ENCODE results near the gene LAMTOR4. TPM values are rescaled to one million over a fixed set of nuclear protein-coding genes. Genes with fewer than 3 reads are reported as not detected.

LAMTOR4 gene
- total RNA-seq, 1 experiment from 2014 or later, result 107 TPM

DNA sequence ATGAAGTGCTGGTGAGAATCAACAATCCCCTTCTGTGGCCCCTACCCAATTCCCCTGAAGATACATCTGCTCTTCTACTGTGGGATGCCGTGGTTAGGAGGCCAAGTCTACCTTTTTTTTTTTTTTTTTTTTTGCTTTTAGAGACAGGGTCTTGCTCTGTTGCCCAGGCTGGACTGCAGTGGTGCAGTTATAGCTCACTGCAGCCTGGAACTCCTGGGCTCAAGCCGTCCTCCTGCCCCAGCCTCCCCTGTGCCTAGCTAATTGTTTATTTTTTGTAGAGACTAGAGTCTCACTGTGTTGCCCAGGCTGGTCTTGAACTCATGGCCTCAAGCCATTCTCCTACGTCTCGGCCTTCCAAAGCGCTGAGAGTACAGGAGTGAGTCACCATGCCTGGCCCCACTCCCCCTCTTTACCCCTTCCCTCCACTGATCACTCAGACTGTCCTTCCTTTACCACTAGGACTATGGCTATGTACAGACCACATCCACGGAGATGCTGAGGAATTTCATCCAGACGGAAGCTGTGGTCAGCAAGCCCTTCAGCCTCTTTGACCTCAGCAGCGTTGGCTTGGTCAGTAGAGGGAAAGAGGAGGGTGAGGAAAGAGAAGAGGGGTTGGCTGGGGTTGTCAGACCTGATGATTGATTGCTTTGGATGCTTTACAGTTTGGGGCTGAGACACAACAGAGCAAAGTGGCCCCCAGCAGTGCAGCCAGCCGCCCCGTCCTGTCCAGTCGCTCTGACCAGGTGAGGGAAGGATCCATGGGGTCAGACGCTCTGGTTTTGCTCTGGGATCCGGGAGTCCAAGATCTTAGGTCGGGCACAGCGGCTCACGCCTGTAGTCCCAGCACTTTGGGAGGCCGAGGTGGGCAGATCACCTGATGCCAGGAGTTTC, 45.5 kb upstream of the LAMTOR4 start:
- Histone ChIP-seq H3F3A (ENCODE audit: low read length, unreplicated experiment) (no peaks in the 10 kb centered on the region), H4K20me1 (ENCODE audit: low read length) (peaks cover 20% of the 10 kb centered on the region), H3K27ac (ENCODE audit: low read length) (no peak overlapping the region), H3K27me3 (ENCODE audit: low read length) (no peaks in the 10 kb centered on the region), H3K9ac (ENCODE audit: low read length) (no peak overlapping the region), H3K9me2 (replicated peaks; ENCODE audit: low read length) (no peaks in the 10 kb centered on the region), H3K36me3 (ENCODE audit: low read depth, low read length) (peaks cover 19% of the 10 kb centered on the region), H3K79me2 (ENCODE audit: low read length) (peaks cover 36% of the 10 kb centered on the region), H3K4me2 (ENCODE audit: low read length) (peak overlapping the region; percentile 91), H3K9me3 (ENCODE audit: low read length) (no peaks in the 10 kb centered on the region), H3K4me3 (ENCODE audit: low read length) (no peak overlapping the region; the same call in 1 of the 2 replicates), H3K4me1 (ENCODE audit: insufficient read depth, low read length) (peaks cover 19% of the 10 kb centered on the region), H2AFZ (ENCODE audit: low read length) (no peak overlapping the region)
- no peak for ATAC-seq
- intact Hi-C loops (cut with micrococcal nuclease), result no loop called here
- TF ChIP-seq CTCF (conservative IDR thresholded peaks at IDR 0.05; ENCODE audit: low read depth, low read length) (no peak), EZH2 (IDR thresholded peaks at IDR 0.05; ENCODE audit: low read length, unreplicated experiment) (no peak)
- ChIA-PET POLR2A (ENCODE audit: unreplicated experiment) (interaction anchor here (0.7 kb wide), 1 partner anchor 7 kb away, joined by 6 read pairs; no protein-coding TSS in a partner anchor), CTCF (no interaction called here)
- no TSS peak for BruUV-seq (replicated peaks)
- no peak for DNase-seq

DNA sequence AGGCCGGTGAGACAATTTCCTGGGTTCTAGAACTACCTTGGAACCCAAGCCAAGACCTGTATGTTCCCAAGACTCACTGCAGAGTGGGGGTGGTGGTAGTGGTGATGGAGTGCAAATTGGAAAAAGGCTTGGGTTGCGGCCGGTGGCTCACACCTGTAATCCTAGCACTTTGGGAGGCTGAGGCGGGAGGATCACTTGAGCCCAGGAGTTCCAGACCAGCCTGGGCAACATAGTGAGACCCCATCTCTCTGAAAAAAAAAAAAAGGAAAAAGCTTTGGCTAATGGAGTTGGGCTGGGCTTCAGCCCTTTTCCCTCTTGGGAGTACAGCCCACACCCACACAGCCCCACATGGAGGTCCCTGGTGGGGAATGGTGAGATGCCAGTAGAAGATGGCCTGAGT, 43.2 kb upstream of the LAMTOR4 start:
- Histone ChIP-seq H3F3A (ENCODE audit: low read length, unreplicated experiment) (no peaks in the 10 kb centered on the region), H3K4me3 (ENCODE audit: low read length) (no peak overlapping the region), H4K20me1 (ENCODE audit: low read length) (no peaks in the 10 kb centered on the region), H3K9me2 (replicated peaks; ENCODE audit: low read length) (no peaks in the 10 kb centered on the region), H2AFZ (ENCODE audit: low read length) (no peak overlapping the region), H3K9me3 (ENCODE audit: low read length) (no peaks in the 10 kb centered on the region), H3K36me3 (ENCODE audit: low read depth, low read length) (no peaks in the 10 kb centered on the region; the same call in 1 of the 2 replicates), H3K4me2 (ENCODE audit: low read length) (no peak overlapping the region), H3K27ac (ENCODE audit: low read length) (no peak overlapping the region), H3K27me3 (ENCODE audit: low read length) (no peaks in the 10 kb centered on the region), H3K4me1 (ENCODE audit: insufficient read depth, low read length) (peaks cover 11% of the 10 kb centered on the region), H3K9ac (ENCODE audit: low read length) (no peak overlapping the region), H3K79me2 (ENCODE audit: low read length) (peaks cover 13% of the 10 kb centered on the region)
- DNase-seq, result no peak
- CTCF ChIA-PET, result no interaction called here
- no peak for TF ChIP-seq CTCF (conservative IDR thresholded peaks at IDR 0.05; ENCODE audit: low read depth, low read length)
- intact Hi-C loops (cut with micrococcal nuclease), result no loop called here
- BruUV-seq (replicated peaks), result no TSS peak
- no peak for ATAC-seq
- POLR2A ChIA-PET (ENCODE audit: unreplicated experiment), result no interaction called here

GRCh38 chr7:100106633-100107032, 42.1 kb upstream of the LAMTOR4 start:
- H3K27me3 ChIP-seq (ENCODE audit: low read length), result no peaks in the 10 kb centered on the region
- H3K79me2 ChIP-seq (ENCODE audit: low read length), result peaks cover 6% of the 10 kb centered on the region; the same call in 1 of the 2 replicates
- H3K27ac ChIP-seq (ENCODE audit: low read length), result no peak overlapping the region
- ChIA-PET CTCF (no interaction called here), POLR2A (ENCODE audit: unreplicated experiment) (no interaction called here)
- no peak overlapping the region for H3K4me3 ChIP-seq (ENCODE audit: low read length)
- no peak overlapping the region for H2AFZ ChIP-seq (ENCODE audit: low read length)
- intact Hi-C loops (cut with micrococcal nuclease), result no loop called here
- BruUV-seq (replicated peaks), result no TSS peak
- H3K9ac ChIP-seq (ENCODE audit: low read length), result no peak overlapping the region
- no peaks in the 10 kb centered on the region for H3F3A ChIP-seq (ENCODE audit: low read length, unreplicated experiment)
- no peak for ATAC-seq
- H3K9me3 ChIP-seq (ENCODE audit: low read length), result no peaks in the 10 kb centered on the region
- H4K20me1 ChIP-seq (ENCODE audit: low read length), result no peaks in the 10 kb centered on the region
- peaks cover 6% of the 10 kb centered on the region for H3K4me1 ChIP-seq (ENCODE audit: insufficient read depth, low read length)
- no peak for TF ChIP-seq EZH2 (IDR thresholded peaks at IDR 0.05; ENCODE audit: low read length, unreplicated experiment)
- no peak for TF ChIP-seq CTCF (conservative IDR thresholded peaks at IDR 0.05; ENCODE audit: low read depth, low read length)
- TF ChIP-seq EZH2phosphoT487 (IDR thresholded peaks at IDR 0.05; ENCODE audit: borderline replicate concordance, low read length), result no peak
- no peak overlapping the region for H3K4me2 ChIP-seq (ENCODE audit: low read length)
- no peaks in the 10 kb centered on the region for H3K9me2 ChIP-seq (replicated peaks; ENCODE audit: low read length)
- no peak for DNase-seq
- peaks cover 2% of the 10 kb centered on the region for H3K36me3 ChIP-seq (ENCODE audit: low read depth, low read length)
